Thymus (tissue), 11 donors: ENCODE data around the gene GNA12. TPM values are rescaled to one million over a fixed set of nuclear protein-coding genes. Genes with fewer than 3 reads are reported as not detected.
A peak's percentile ranks its signal among the peaks of the same experiment; 100 is the strongest.

Experiments
- DNase-seq, 9 donors: peaks; one replicate each; pipeline ENCODE4 v3.0.0-alpha.2; 2013; ENCODE audit warnings: low spot score in 9 of 9, low read depth in 6 of 9, missing footprints in 1 of 9
- H3K27ac ChIP-seq, 2 donors: one replicate each; pipeline ENCODE4 v1.5.1; 2013; ENCODE audit warnings: control low read depth in 1 of 2, low read depth in 1 of 2, low read length in 1 of 2, mild to moderate bottlenecking in 1 of 2, moderate library complexity in 1 of 2
- H3K27me3 ChIP-seq, 2 donors: one replicate each; pipeline ENCODE4 v1.5.1; 2013; ENCODE audit warnings: low read length in 1 of 2; ENCODE audit not compliant: control insufficient read depth in 2 of 2, insufficient read depth in 1 of 2
- H3K36me3 ChIP-seq, 2 donors: one replicate each; pipeline ENCODE4 v1.5.1; 2013; ENCODE audit warnings: low read length in 1 of 2, mild to moderate bottlenecking in 1 of 2, moderate library complexity in 1 of 2; ENCODE audit not compliant: control insufficient read depth in 2 of 2, insufficient read depth in 2 of 2
- H3K4me1 ChIP-seq, 2 donors: one replicate each; pipeline ENCODE4 v1.5.1; 2013; ENCODE audit warnings: low read length in 2 of 2; ENCODE audit not compliant: control insufficient read depth in 2 of 2, insufficient read depth in 2 of 2
- H3K4me3 ChIP-seq, 2 donors: one replicate each; pipeline ENCODE4 v1.5.1; 2013; ENCODE audit warnings: low read length in 2 of 2, control low read depth in 1 of 2, mild to moderate bottlenecking in 1 of 2
- H3K9me3 ChIP-seq, 2 donors: one replicate each; pipeline ENCODE4 v1.5.1; 2013; ENCODE audit warnings: low read length in 1 of 2, mild to moderate bottlenecking in 1 of 2; ENCODE audit not compliant: control insufficient read depth in 2 of 2, insufficient read depth in 1 of 2
- WGBS: extraction: QIAGEN DNeasy Blood & Tissue Kit; methylation state at CpG from one replicate; pipeline ENCODE4 v1.1.7; 2013; 5-methylcytosine and 5-hydroxymethylcytosine counted together
- polyA plus RNA-seq: library from polyadenylated mRNA; stranded (reverse); fragments of 200-250 nt; gene quantifications from one replicate; pipeline ENCODE4 v1.2.3, GENCODE V29; 2013
- total RNA-seq: library from RNA; stranded (reverse); fragments of 120-200 nt; gene quantifications from one replicate; pipeline ENCODE4 v1.2.4, GENCODE V29; 2013
- donor health status: healthy.

Gene GNA12
- total and polyA plus RNA-seq, 2 donors, result 4.4 to 11.9 TPM

DNA sequence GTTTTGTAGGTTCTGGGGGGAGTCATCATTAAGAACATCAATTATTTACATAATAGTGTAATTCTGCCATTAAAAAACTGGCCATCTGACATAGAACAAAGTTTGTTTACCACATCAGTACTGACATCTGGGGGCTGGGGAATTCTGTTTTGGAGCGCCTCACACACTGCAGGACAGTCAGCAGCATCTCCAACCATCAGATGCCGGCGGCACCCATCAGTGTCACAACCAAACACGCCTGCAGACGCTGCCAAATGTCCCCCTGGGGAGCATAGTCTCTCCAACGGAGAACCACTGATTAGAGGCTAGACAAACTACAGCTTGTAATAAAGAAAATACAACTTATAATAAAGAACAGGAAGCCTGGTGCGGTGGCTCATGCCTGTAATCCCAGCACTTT, 26.0 kb downstream of the GNA12 start:
- no peaks in the 10 kb centered on the region for H3K27me3 ChIP-seq
- H3K4me1 ChIP-seq, result peaks cover 0 to 8% of the 10 kb centered on the region in 2 donors
- WGBS, result 96% methylated on average over 7 of the region's 7 CpGs
- H3K4me3 ChIP-seq, result no peak overlapping the region
- H3K36me3 ChIP-seq, result no peaks in the 10 kb centered on the region
- H3K27ac ChIP-seq, result no peak overlapping the region
- no peak for DNase-seq
- H3K9me3 ChIP-seq, result no peaks in the 10 kb centered on the region

DNA sequence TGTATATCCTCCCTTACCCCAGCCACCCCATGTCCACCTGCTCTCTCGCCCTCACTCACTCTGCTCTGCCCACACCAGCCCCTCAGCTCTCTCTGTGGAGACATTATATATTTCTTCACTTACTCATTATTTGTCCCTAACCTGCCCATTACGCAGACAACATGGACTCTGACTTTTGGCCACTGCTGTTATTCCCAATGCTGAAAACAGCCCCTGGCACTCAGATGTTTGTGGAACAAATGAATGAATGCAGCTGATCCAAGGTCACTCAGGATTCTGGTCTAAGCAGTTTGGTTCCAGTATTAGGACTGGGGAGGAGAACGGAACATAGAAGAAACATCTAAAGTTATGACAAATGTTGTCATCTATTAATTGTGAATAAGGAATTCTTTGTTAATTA, 26.7 kb downstream of the GNA12 start:
- no peaks in the 10 kb centered on the region for H3K9me3 ChIP-seq
- WGBS, result 98% methylated on average over 3 of the region's 3 CpGs
- H3K4me1 ChIP-seq, result peaks cover 0 to 8% of the 10 kb centered on the region in 2 donors
- H3K27ac ChIP-seq, result no peak overlapping the region
- no peak overlapping the region for H3K4me3 ChIP-seq
- H3K27me3 ChIP-seq, result no peaks in the 10 kb centered on the region
- DNase-seq, result no peak
- H3K36me3 ChIP-seq, result no peaks in the 10 kb centered on the region

DNA sequence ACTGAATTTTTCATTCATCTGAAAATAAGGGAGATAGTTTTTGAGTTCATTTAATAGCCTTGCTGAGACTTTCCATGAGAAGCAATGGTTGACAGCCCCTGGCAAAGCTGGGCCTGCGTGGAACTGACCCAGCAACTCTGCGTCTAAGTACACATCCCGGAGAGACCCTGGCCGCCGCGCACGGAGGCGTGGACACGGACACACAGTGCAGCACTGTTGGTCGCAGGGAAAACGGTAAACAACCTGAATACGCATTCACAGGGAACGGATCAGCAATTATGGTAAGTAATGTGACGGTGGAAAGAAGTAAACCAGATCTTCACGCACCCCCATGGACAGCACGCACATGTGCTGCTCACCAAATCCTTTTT, 28.2 kb downstream of the GNA12 start:
- Histone ChIP-seq H3K4me3 (no peak overlapping the region), H3K27ac (no peak overlapping the region), H3K36me3 (no peaks in the 10 kb centered on the region), H3K4me1 (peaks cover 0 to 4% of the 10 kb centered on the region in 2 donors), H3K27me3 (no peaks in the 10 kb centered on the region), H3K9me3 (no peaks in the 10 kb centered on the region)
- 91% methylated on average over 16 of the region's 16 CpGs for WGBS
- DNase-seq, result no peak

DNA sequence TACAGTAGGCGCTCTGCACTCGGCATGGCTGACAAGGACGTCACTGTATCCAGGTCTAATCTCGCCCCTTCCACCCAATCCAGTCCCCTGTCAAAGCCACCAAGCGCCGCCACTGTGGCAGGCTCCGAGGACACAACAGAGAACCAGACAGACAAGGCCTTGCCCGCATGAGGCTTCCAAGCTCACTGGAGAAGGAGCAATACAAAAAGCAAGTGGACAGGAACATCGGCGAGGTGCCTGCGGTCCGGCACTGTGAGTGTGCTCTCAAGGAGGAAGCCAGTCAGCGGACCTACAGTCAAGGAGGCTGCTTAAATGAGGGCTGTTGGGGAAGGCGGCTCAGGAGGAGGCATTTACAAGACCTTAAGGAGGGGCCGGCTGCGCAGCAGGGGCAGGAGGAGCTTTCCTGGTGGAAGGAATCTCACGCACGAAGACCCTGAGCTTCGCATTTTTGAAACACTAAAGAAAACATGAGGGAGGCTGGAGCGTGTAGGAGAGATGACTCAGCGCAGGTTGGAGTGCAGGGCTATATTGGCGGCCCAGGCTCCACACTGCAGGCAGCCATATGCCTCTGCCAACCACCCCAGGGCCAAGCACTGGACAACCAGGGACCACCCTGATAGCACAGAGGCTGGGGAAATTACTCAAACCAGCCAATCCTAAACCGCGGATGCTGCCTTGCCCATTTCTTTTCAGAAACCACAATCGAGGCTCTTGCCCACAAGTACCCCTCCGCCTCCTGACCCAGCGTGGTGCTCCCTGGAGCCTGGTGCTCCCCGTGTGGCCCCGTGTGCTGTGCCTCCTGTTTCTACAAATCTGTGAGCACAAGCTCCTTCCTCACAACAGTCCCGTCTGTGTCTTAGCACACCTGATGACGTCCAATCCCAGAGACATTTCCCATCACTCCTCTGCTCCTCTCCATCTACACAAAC, 28.9 kb downstream of the GNA12 start:
- WGBS, result 98% methylated on average over 31 of the region's 31 CpGs
- H3K4me1 ChIP-seq, result peaks cover 0 to 4% of the 10 kb centered on the region in 2 donors
- no peak overlapping the region for H3K4me3 ChIP-seq
- no peaks in the 10 kb centered on the region for H3K27me3 ChIP-seq
- H3K9me3 ChIP-seq, result no peaks in the 10 kb centered on the region
- H3K36me3 ChIP-seq, result no peaks in the 10 kb centered on the region
- H3K27ac ChIP-seq, result no peak overlapping the region
- no peak for DNase-seq

DNA sequence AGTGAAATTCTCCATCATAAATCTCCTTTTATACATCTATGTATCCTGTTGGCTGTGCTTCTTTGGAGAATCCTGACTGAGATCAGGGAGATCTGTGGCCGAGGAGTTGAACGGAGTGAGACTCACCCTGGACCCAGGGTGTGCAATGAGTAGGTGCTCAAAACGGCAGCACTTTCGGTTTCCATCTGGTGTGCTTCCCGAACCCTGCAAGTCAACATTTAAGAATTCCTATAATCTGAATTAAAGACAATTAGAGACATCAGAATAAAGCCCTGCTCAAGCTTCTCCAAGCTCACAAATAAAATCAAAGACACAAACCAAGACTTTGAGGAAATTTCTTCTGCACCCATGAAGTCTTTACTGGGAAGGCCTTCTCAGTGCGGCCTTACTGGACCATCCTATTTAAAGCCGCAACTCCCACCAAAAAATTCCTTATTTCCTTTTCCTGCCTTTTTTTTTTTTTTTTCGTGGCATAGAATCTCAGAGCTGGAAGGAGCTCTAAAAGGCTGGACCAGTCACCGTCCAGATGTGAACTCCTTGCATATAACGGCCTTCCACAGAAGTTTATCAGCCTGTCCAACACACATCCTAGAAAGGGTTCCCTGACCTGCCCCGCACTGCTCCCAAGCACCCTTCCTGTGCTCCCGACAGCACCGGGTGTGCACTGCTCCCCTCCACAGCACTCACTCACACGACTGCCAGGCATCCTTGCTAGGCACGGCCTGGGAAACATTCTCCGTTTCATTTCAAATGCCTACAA, 29.7 kb downstream of the GNA12 start:
- Histone ChIP-seq H3K4me1 (peaks cover 0 to 4% of the 10 kb centered on the region in 2 donors), H3K9me3 (no peaks in the 10 kb centered on the region), H3K36me3 (no peaks in the 10 kb centered on the region), H3K4me3 (no peak overlapping the region), H3K27ac (no peak overlapping the region), H3K27me3 (no peaks in the 10 kb centered on the region)
- WGBS, result 93% methylated on average over 16 of the region's 16 CpGs
- no peak for DNase-seq

DNA sequence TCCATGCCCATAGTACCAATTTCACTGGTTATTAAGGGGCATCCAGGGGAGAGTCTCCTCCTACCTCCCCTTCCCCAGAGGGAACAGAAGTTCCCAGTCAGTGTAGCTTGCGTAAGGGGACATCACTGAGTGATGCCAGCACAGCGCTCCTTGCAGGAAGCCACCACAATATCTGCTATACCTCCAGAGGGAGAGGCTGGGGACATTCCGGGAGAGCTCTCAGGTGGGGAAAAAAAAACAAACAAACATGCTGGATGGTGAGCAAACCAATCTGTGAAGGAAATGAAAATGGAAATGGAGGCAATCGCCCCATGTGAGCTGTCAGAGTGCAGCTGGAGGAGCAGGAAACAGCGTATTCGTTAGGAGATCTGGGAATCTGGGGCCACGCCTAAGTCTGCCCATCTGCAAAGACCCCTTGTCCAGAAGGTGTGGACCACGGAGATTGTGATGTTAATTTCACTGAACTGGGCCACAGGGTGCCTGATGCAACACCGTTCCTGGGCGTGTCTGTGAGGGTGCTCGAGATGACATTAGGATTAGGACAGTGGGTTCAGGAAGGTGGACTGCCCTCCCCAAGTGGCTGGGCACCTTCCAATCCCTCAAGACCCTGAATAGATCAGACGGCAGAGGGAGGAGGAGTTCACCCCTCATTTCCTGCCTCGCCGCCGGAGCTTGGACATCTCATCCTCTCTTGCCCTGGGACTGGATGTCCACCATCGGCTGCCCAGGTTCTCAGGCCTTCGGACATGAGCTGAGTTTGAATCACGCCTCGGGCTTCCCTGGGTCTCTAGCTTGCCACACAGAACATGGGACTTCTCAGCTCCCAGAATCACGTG, 30.5 kb downstream of the GNA12 start:
- Histone ChIP-seq H3K27ac (no peak overlapping the region), H3K4me3 (no peak overlapping the region), H3K27me3 (no peaks in the 10 kb centered on the region), H3K36me3 (no peaks in the 10 kb centered on the region), H3K9me3 (no peaks in the 10 kb centered on the region), H3K4me1 (peaks cover 0 to 4% of the 10 kb centered on the region in 2 donors)
- WGBS, result 95% methylated on average over 20 of the region's 20 CpGs
- DNase-seq, result no peak

DNA sequence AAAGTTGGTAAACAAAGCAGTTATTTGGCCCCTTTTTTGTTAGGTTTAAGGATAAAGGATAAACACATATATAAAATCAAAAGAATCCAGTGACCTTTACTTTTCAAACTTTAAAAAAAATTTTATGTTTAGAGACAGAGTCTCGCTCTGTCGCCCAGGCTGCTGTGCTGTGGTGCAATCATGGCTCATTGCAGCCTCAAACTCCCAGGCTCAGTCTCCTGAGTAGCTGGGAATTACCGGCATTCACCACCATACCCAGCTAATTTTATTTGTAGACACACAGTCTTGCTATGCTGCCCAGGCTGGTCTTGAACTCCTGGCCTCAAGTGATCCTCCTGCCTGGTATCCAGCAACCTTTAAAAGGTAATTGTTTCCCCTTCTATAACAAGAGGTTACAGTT, 31.3 kb downstream of the GNA12 start:
- H3K9me3 ChIP-seq, result no peaks in the 10 kb centered on the region
- no peak overlapping the region for H3K27ac ChIP-seq
- no peak for DNase-seq
- no peak overlapping the region for H3K4me3 ChIP-seq
- 98% methylated on average over 3 of the region's 3 CpGs for WGBS
- H3K36me3 ChIP-seq, result no peaks in the 10 kb centered on the region
- H3K4me1 ChIP-seq, result peaks cover 0 to 9% of the 10 kb centered on the region in 2 donors
- H3K27me3 ChIP-seq, result no peaks in the 10 kb centered on the region

DNA sequence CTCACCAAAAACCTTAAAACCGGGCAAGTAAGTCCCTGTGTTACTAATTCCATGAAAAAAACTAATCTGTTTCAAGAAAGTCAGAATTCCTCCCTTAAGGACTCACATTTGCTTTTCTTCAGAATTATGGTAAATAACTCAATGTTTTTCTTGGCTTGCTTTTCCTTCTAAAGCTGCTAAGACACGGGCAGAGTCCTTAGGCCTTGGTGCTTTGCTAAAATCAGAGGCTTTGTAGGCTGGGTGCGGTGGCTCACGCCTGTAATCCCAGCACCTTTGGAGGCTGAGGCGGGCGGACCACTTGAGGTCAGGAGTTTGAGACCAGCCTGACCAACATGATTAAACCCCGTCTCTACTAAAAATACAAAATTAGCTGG, 32.0 kb downstream of the GNA12 start:
- H3K4me1 ChIP-seq, result peaks cover 0 to 9% of the 10 kb centered on the region in 2 donors
- whole genome bisulfite sequencing, result 97% methylated on average over 7 of the region's 7 CpGs
- peak overlapping the region in 1 of 2 donors; percentile 41 for H3K27ac ChIP-seq
- no peaks in the 10 kb centered on the region for H3K36me3 ChIP-seq
- no peaks in the 10 kb centered on the region for H3K27me3 ChIP-seq
- H3K4me3 ChIP-seq, result no peak overlapping the region
- no peaks in the 10 kb centered on the region for H3K9me3 ChIP-seq
- no peak for DNase-seq
